HG03025 (cell line): ENCODE measurements around the gene BTBD3.

Experiments used
- ATAC-seq: cut with Tn5 transposase; IDR thresholded peaks from one replicate; pipeline ENCODE4 v1.9.1; 2021; ENCODE audit warnings: mild to moderate bottlenecking, moderate library complexity; ENCODE audit not compliant: unreplicated experiment, low FRiP score

The BTBD3 gene

GRCh38 chr20:11912659-11913415 lies 4.9 kb upstream of the BTBD3 start:
- no peak for ATAC-seq

GRCh38 chr20:11918391-11918845 lies 725 bp downstream of the BTBD3 start:
- no peak for ATAC-seq

- no peak for ATAC-seq
These were observed 1.3 kb downstream of the BTBD3 start for GRCh38 chr20:11918981-11919380.

- no peak for ATAC-seq
These were observed 1.9 kb downstream of the BTBD3 start for GRCh38 chr20:11919581-11919980.

GRCh38 chr20:11920083-11920482 lies 2.4 kb downstream of the BTBD3 start:
- ATAC-seq = no peak

GRCh38 chr20:11921321-11921720 lies 3.6 kb downstream of the BTBD3 start:
- ATAC-seq = no peak

- no peak for ATAC-seq
These were observed 4.9 kb downstream of the BTBD3 start for GRCh38 chr20:11922561-11922960.

DNA sequence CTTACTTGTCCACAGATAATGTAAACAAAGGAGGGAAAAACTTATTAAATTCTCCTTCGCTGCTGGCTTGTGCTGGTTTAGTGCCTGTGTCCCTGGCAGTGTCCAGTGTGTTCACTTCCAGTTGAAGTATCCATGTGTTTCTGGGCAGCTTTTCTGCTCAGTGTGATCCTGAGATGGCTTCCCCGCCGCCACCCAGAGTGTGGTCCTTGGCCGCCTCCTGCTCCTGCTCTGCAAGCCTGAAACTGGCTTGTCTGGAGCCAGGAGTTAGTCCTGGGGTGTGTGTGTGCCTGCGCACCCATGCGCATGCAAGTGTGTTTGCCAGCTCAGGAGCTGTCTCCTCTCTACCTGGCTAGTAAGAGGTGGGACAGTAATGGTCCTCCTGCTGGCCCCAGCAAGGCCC lies 7.2 kb downstream of the BTBD3 start:
- no peak for ATAC-seq

- ATAC-seq = no peak
These were observed 8.8 kb downstream of the BTBD3 start for GRCh38 chr20:11926292-11926998.

DNA sequence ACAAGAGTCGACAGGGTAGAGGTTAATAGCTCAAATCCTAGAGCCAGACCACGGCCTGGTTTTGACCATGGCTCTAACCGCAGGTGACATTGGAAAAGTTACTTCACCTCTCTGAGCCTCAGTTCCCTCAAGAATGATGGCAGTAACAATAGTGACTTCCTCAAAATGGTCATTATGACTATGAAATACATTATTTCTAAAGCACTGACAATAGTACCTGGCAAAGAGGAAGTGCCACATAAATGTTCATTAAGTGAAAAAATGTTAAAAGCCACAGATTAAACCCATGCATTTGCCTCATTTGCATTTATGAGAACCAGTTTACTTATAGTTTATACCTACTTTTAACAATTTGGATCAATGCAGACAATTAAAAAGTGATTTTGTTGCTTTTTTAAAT lies 12.3 kb downstream of the BTBD3 start:
- ATAC-seq = no peak

DNA sequence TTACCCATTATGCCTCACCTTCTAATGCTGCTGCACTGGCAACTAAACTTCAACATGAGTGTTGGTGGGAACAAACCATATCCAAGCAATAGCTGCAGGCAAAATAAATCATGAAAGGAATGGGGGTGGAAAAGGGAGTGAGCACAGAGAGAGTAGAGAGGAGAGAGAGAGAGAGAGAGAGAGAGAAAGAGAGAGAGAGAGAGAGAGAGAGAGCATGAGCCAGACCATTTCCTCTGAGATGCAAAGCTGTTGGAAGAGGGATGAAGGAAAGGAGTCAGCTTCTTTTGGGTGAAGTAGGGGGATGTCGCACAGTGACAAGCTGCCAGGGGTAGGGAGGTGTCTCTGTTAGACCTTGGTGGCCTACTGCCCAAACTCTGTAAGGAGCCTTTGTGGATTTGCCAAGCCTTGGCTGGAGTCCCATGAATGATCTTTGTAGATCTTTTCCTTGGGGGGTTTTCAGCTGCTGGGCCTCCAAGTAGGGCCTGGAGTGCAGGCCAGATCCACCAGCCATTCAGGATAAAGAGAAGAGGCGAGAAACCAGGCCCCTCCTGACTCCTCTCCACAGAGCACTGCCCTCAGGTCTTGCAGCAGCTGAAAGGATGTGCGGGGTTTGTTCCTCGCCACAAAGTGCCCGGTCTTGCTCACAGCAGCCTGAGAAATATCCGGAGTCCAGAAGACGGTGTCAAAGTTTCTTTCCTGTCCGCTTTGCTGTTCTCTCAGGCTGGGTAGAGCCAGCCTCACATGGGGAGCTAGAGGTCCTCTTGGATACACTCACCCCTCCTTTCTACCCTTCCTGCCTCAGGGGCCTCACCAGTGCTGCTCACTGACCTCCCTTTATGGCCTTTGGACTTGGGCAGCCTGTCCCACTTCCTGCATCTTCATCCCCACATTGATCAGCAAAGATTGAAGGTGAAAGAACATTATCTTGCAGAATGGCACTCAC lies 17.8 kb downstream of the BTBD3 start:
- no peak for ATAC-seq

- no peak for ATAC-seq
These were observed 18.5 kb downstream of the BTBD3 start for GRCh38 chr20:11936157-11936556.

DNA sequence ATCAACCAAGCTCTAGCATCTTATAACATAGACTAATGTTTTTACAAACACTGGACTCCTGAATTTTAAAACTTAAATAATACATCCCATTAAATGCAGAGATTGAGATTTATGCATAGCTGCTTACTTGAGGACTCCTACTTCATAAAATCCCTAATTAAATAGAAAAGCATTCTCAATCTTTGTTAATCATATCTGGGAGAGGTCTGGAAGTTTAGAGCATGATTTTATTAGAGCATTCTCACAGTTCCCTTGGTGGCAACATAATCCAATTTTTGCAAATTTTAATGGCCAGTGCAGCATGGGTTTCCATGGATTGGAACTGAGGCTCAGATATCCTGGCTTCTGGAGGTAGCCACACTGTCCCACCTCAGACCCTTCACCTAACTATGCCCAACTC lies 19.5 kb downstream of the BTBD3 start:
- ATAC-seq = no peak

DNA sequence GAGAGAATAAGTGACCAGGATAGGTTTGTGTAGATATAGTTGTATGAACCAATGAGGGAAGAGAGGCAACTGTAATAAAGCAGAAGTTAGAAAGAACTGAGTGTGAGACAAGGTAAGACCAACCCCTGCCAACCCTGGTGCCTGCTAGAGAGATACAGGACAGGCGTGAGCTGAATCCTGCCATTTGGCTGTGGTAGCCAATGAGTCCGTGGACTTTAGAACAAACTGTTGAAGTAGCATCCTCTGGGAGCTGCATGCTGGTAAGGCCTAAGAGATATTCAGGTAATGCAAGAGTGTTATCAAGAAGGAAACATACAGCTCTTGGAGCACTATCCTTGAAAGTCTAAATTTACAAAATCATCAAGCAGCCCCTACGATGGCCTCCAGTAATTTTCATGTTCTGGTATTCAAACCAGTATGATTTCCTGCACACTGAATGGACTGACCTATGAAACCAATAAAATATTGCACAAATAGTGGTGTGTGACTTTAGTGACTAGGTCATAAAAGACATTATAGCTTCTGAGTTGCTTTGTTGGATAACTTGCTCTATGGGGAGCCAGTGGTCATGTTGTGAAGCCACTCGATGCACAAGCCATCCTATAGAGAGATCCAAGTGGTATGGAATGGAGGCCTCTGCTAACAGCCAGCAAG lies 24.0 kb downstream of the BTBD3 start:
- no peak for ATAC-seq

GRCh38 chr20:11943778-11944177 lies 26.1 kb downstream of the BTBD3 start:
- no peak for ATAC-seq

- no peak for ATAC-seq
These were observed 31.1 kb downstream of the BTBD3 start for GRCh38 chr20:11948806-11949205.

GRCh38 chr20:11949711-11950110 lies 32.0 kb downstream of the BTBD3 start:
- no peak for ATAC-seq

- ATAC-seq = no peak
These were observed 34.0 kb downstream of the BTBD3 start for GRCh38 chr20:11951696-11952095.

DNA sequence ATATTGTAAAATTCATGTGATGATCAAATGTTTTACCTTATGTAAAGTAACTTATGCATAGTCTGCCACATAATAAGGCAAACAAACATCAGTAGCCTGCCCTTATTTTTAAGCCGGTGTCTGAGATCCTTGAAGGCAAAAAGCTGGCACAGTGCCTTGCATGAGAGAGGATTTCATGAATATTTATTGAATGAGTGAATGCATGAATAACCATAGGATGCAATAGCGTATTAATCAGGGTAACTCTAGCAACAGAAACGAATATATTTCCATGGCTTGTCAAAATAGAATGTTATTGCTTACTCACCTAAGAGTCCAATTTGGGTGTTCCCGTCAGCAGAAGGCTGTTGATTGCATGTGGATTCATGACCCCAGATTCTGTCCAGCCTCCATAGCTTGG lies 34.9 kb downstream of the BTBD3 start:
- no peak for ATAC-seq

DNA sequence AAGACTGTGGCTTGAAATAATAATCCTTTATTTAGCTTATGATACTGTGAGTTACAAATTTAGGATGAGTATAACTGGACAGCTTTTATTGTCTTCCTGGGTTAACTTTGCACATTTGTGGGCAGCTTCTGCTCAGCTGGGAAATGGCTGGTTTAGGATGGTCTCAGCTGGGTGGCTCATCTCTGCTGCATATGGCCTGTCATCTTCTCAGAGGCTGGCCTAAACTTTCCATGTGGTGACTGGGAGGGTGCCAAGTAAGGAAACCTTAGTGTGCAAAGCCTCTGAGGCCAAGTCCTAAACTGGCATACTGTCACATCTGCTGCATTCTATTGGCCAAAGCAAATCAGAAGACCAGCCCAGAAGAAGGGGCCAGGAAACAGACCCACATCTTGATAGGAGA lies 40.2 kb downstream of the BTBD3 start:
- ATAC-seq = no peak
